GM21576 (cell line): ENCODE data around the gene WWP2.
"Not testable (repeated sequence)": the region's sequence is repeated elsewhere in the genome, so short reads cannot be mapped to it uniquely, and the experiment has no call there.

Source experiments
- ATAC-seq: cut with Tn5 transposase; IDR thresholded peaks from one replicate; pipeline ENCODE4 v1.9.1; 2021; ENCODE audit warnings: mild to moderate bottlenecking, moderate library complexity; ENCODE audit not compliant: unreplicated experiment

Gene WWP2

GRCh38 chr16:69745232-69745612 lies 16.9 kb upstream of the WWP2 start:
- no peak for ATAC-seq

- no peak for ATAC-seq
Measured at GRCh38 chr16:69745959-69746358, 16.2 kb upstream of the WWP2 start.

GRCh38 chr16:69747115-69747514 lies 15.0 kb upstream of the WWP2 start:
- no peak for ATAC-seq

GRCh38 chr16:69748694-69749345 lies 13.3 kb upstream of the WWP2 start:
- no peak for ATAC-seq

GRCh38 chr16:69754143-69754468 lies 8.0 kb upstream of the WWP2 start:
- ATAC-seq = no peak

GRCh38 chr16:69754469-69755310 lies 7.4 kb upstream of the WWP2 start, which contains the start of gene NOB1:
NOB1 (minus strand) TSS chr16:69754926; CDS start chr16:69754910, 16 bp downstream.
- peak; percentile 93 for ATAC-seq

- no peak for ATAC-seq
Measured at GRCh38 chr16:69756705-69757104, 5.4 kb upstream of the WWP2 start.

GRCh38 chr16:69757375-69757774 lies 4.8 kb upstream of the WWP2 start:
- not testable (repeated sequence) for ATAC-seq

GRCh38 chr16:69762814-69763598 lies 874 bp downstream of the WWP2 start:
- ATAC-seq = peak; percentile 5

- ATAC-seq = no peak
Measured at GRCh38 chr16:69763599-69763942, 1.4 kb downstream of the WWP2 start.

- ATAC-seq = no peak
Measured at GRCh38 chr16:69767459-69768229, 5.5 kb downstream of the WWP2 start.

- no peak for ATAC-seq
Measured at GRCh38 chr16:69768666-69769065, 6.5 kb downstream of the WWP2 start.

- no peak for ATAC-seq
Measured at GRCh38 chr16:69769404-69769803, 7.3 kb downstream of the WWP2 start.

GRCh38 chr16:69771651-69771967 lies 9.5 kb downstream of the WWP2 start:
- ATAC-seq = no peak

GRCh38 chr16:69773260-69773947 lies 11.3 kb downstream of the WWP2 start:
- ATAC-seq = no peak

GRCh38 chr16:69775563-69775962 lies 13.4 kb downstream of the WWP2 start:
- no peak for ATAC-seq

- ATAC-seq = no peak
Measured at GRCh38 chr16:69779724-69780123, 17.6 kb downstream of the WWP2 start.

- no peak for ATAC-seq
Measured at GRCh38 chr16:69781118-69781517, 19.0 kb downstream of the WWP2 start.

- ATAC-seq = no peak
Measured at GRCh38 chr16:69784586-69784985, 22.5 kb downstream of the WWP2 start.

- ATAC-seq = no peak
Measured at GRCh38 chr16:69787883-69788282, 25.8 kb downstream of the WWP2 start.
